Stimulated activated CD4-positive, alpha-beta T cell treated with anti-CD3 and anti-CD28 coated beads, Interleukin-4, amount 100 ng/mL, for 48 hours (primary cell): ENCODE results near the gene CLDN1.

ENCODE experiments used
- DNase-seq, 2 donors: peaks; one replicate each; pipeline ENCODE4 v3.0.0-alpha.2; 2020; ENCODE audit warnings: low read depth in 2 of 2

The CLDN1 gene

DNA sequence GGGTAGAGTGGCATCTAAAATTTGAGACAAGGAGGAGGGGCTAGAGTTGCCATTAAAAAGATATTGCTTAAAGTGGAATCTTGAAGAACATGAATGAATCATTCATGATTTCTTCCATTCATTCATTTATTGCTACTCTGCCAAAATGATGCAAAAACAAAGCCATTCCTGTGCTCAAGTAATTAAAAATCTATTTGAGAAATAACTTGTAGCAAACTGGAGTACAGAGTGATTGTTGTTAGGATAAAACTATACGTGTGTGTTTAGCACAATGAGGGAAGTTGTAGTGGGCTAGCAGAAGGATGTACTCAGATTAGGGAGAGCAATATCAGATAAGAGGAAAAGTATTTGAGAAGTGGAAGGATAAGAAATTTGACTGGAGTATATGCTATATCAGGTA lies 11.7 kb upstream of the CLDN1 start:
- no peak for DNase-seq

DNA sequence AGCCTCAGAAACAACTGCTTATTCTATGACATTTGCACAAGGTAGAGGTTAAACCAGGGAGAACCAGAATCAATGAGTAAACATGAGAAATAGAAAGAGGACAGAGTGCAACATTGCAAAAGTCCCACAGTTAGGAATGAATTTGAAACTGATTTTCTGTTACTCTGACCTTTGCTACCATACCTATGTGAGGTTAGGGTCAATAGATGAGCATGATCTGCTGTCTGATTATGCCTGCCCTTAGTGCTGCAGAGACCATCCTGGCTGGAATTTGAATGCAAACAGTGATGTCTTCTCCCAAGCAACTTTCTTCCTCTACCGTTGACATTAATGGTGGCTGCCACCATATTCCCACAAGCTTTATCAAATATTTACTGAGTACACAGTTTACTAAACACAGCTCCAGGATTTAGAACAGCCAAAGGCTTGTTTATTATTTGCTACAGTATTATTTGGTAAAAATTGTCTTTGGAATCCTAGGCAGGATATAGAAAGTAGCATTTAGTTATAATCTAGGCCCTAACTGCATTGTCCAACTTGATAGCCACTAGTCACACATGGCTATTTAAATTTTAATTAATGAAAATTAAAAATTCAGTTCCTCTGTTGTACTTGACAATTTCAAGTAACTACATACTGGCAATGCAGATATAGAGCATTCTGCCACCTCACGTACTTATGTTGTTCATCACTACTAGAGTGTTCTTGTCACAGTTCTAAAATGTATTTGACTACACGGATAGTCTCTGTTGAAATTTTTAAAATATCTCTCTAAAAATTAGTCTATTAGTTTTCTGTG lies 8.9 kb upstream of the CLDN1 start:
- DNase-seq, result no peak

DNA sequence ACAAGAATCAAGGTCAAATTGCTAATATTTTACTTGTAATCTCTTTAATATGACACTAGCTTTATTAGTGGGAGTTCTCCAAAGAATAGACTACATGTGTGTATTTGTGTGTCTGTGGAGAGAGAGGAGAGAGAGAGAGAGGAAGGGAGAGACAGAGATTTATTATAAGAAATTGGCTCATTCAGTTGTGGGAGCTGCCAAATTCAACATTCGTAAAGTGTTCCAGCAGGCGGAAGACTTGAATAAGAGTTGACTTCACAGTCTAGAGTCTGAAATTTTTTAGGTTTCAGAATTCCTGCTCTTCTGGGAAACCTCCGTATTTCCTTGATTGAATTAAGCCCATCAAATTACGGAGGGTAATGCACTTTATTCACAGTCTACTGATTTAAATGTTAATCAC lies 4.7 kb upstream of the CLDN1 start:
- DNase-seq, result no peak

DNA sequence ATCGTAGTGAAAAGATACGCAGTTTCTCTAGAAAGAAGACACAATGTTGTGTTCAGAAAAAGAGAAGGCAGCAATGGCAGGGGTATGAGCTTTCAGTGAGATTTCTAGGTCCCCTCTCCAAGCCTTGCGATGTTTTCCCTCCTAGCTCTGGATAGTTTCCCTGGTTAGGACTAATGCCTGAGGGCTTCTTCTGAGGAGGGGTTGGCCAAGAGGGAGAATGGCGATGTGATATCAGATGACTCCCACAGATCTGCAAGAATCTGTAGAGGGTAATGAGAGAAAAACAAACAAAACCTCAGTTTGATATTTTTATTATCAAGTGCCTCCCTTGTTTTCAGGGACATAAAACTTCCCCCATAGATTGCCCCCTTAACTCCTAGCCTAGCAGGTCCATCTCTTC lies 4.1 kb upstream of the CLDN1 start:
- DNase-seq, result no peak

DNA sequence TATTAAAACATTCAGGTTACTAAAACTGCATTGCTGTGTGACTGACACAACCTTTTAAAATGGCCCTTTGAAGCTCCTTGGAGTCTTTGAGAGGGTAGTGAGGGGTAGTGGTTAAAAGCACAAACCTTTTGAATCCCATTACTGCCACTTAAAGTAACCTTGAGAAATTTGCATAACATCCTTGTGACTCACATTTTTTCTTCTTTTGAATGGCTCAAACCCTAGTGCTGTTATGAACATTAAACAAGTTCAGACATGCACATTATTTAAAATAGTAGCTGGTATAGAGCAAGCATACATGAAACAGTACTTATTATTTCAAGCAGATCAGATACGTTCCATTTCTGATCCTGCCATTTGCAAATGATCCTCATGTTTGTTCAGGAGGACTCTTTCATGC lies 3.7 kb upstream of the CLDN1 start:
- DNase-seq, result no peak

DNA sequence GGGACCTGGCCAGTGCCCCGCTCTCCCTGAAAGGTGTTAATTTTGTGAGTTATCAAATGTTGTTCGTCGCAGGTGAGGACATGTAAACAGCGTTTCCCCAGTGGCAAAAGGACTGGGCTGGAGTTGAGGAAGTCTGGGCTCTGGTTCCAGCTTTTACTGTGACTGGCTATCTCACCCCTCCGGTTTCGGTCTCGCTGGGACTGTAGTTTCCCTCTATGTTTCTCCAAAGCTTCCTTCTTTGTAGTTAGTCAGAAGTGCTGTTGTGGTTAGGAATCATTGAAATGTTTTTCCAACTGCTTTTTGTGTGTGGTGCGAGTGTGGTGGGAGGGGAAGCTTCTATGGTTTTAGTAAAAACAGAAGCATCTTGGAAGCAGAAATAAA lies 990 bp upstream of the CLDN1 start:
- DNase-seq, result no peak

DNA sequence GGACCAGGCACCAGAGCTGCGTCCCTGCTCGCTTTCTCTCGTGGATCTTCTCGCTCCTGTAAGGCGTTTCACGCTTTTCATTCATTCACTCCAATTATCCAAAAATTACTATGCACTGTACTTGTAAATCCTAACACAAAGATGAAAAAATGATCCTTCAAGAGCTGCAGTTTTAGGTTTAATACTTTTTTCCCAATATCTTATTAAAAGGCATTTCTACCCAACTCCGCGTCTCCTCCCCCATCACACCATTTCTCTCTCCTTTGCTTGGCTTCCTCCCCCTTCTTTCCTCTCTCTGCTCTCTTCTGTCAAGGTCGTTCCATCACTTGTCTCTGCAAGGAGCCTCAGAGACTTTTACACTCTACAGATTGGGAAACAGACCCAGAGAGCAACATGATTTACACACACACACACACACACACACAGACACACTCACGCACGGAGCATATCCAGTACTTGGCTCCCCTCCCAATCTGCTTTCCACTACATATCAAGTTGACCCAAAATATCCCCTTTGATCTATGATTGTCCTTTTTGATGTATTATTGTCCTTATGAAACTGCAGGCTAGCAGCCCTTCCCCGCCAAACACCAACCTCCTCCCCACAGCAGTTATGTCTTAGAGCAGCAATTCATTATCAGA lies 479 bp upstream of the CLDN1 start:
- no peak for DNase-seq

DNA sequence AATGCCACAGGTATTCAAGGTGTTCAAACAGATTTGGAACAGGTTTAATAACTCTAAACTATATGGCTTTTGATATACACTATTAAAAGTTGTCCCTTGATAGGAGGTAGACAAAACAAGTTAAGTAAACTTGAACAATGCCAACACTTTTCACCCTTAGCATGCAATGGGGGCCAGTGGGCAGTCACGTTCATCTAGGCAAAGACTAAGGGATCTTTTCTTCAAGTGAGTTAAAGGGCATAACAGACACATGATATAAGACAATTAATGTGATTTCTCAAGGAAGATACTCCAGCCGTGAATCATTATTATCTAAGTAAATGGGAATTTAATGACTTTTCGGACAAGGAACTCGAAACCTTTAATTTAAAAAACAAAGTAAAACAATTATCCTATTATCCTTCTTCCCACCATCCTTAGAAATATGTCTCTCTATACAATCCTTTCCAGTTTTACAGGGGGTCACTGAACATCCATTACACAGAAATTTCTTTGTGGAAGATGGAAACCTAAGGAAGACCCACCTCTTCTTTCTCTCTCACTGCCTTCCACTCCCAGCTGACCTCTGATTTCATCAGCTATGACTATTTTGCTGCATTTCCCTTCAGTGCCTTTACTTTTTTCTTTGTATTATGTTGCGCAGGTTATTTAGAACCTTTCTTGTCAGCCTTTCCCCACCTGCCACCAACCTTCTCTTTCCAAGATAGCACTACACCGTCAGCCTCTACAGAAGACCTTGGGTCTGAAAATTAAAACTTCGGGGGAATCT lies 1.5 kb downstream of the CLDN1 start:
- DNase-seq, result no peak

DNA sequence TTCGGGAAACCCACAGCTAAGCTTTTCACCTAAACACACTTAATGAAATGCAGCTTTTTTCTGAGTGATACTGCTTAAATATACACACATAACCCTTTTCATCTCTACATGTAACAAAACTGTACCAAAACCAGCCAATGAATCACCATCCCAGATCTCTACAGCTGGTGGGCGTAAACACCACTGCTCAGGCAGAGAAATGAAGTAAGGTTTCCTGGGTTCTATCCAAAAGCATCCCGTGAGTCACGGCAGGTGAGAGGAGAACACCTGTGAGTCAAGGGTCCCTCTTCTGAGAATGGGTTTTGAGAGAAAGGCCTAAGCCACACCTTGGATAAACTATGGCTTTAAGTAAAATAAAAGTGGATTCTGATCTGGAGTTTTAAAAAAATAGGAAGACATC lies 2.6 kb downstream of the CLDN1 start:
- peak; percentile 24 to 42 for DNase-seq

DNA sequence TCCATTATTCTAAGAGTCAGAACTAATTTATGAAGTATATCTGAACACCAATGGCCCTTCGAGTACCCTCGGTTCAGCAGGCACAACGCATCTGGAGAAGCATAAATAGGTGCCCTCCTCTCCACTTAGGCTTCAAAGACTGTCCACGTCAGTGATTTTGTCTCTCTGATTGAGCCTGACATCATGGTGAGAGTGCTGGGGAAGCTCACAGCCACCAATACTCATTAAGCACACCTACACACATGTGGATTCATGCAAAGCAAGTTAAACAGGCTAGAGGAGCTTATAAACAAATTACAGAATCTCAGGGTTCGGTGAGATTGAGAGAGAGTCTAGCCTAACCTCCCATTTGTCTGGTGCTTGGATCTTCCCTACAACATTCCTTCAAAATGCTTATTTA lies 3.6 kb downstream of the CLDN1 start:
- no peak for DNase-seq

DNA sequence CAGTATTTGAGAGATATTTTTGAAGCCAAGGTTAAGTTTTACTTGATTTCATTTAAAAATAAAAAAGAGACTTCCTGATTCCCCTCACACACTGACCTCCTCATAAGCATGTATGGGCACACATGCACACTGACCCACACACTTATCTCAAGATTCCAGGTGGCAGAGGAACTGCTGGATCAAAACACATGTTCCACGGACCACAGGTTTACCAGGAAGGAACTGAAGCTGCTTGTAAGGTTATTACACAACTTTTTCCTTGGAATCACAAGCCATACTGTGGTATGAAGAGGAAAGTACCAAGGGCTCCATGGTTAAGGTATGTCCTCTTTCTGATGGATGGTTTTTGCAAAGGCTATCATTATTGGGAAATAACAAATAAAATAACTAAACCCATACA lies 7.5 kb downstream of the CLDN1 start:
- no peak for DNase-seq

DNA sequence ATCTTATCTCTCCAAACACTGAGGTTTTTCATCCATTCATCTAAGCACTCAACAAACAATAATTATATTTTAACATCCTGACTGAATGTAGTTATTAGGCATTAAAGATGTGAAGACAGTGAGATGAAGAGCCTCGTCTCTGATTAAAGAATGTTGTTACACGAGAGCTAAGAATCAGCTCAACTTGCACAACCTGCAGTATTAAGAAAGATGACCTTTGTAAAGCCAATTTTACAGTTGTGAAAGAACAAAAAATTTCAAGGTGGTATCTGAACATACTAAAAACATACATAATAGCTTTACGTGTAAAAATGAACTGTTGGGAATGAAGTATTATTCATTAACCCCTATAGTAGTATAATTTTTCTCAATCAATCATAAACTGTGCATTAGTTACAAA lies 12.8 kb downstream of the CLDN1 start:
- DNase-seq, result no peak

DNA sequence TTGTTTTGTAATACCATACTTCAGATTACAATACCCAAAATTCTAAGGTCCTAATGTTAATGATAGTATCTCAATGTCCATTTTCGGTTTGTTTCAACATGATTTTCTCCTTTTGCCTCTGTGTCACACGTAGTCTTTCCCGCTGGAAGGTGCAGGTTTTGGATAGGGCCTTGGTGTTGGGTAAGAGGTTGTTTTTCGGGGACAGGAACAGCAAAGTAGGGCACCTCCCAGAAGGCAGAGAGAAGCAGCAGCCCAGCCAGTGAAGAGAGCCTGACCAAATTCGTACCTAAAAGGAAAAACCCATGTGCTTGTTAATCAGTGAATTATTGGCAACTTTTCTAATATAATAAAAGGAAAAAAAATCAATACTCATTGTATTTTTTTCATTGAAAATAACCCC lies 14.1 kb downstream of the CLDN1 start:
- DNase-seq, result no peak

DNA sequence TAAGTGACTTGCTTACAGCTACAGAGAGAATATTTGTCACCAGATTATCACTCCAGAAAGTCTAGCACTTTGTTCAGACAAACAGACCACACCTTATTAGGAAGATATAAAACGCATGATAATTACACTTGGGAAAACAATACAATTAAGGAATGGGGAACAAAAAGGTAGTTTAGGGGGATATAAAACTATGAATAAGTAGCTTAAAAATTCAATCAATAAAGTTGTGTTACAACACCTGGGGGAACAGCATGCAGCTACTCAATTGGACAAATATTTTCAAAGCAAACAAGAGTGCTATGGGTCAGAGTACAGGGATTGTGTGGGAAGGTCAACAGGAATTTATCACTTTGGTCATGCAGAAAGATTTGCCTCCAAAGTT lies 15.1 kb downstream of the CLDN1 start:
- no peak for DNase-seq

DNA sequence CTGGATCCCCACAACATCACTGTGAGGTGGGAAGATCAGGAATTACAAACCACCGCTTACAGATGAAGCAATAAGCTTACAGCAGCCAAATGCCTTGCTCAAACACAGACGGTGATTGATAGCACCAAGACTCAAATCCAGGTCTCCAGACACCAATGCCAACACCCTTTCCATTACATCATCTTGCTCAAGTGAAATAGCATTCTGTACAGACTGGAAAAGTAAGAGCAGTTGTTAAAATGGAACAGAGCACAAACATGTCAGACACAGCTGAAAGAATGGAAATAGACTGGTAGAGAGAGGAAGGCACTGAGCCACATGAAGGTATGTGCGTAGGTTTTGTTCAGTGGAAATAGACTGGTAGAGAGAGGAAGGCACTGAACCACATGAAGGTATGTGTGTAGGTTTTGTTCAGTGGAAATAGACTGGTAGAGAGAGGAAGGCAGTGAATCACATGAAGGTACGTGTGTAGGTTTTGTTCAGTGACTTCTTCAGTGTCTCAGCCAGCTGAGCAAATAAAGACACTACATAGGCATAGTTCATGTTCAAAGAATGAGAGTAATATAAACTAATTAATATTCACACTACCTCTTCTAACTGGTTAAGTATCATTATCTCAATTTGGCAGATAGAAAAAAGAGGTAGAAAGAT lies 15.6 kb downstream of the CLDN1 start:
- DNase-seq, result no peak

DNA sequence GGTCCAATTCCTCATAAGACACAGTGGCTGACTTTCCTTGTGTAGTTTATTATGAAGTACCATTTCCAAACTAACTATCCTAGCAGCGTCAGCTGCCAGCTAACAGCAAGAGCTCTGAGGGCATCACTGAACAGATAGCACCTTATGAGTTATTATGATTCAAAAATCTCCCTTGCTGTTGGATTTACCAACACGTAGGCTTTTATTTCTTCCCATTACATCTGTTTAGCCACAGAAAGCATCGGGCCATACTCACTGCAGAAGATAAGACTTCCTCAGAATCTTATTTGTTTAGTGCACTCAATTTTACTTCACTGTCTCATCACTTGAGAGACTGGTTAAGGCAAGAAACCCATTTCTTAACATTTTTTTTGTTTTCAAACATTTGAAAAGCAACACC lies 16.2 kb downstream of the CLDN1 start:
- DNase-seq, result no peak

DNA sequence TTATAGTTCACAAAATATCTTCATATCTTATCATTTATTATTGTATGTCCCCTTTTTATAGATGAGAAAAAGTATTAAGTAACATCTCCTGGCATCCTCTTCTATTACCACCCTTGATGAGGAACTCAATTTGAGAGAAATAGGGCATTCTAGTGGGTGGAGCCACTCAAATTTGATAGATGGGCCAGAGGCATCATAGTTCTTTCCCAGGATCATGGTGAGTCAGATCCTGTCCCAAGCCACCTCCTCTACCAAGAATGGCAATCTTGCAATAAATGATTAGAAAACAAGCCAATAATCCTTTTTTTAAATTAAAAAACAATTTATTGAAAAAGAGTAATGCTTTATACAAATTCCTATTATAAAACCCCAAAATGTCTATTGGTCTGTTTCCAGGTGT lies 16.8 kb downstream of the CLDN1 start:
- DNase-seq, result no peak

DNA sequence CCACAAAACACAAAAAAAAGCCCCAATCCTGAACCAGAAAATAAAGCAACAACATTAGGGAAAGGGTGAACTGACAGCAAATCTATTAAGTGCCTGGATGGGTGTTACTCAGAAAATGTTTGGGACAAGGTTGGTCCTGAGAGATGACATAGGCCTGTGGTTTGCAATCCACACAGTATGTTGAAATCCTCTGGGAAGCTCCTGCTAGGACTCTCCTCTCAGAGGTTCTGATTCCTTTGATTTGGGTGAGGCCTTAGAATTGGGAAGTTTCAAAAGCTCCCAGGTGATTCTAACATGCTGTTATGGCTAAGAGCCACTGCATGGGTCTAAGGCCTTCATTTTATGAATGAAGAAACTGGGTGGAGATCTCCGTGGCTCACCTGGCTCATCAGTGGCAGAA lies 18.4 kb downstream of the CLDN1 start:
- DNase-seq, result no peak

DNA sequence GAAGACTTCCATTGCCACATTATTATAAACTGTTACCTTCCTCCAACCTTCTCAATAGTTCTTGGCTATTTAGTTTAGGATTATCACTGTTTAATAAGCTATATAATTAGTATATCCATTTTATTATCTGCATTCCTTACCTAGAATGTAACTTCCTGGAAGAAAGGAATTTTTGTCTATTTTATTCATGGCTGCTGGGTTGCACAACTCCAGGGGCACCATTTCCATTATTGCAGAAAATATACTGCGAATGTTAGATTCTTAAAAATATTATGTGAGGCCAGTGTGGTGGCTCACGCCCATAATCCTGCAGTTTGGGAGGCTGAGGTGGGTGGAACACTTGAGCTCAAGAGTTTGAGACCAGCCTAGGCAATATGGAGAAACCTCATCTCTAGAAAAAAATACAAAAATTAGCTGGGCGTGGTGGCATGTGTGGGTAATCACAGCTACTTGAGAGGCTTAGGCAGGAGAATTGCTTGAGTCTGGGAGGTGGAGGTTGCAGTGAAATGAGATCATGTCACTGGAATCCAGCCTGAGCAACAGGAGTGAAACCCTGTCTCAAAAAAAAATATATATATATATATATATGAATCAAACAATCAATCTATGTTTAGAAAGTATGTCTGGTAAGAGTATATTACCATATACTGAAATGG lies 19.9 kb downstream of the CLDN1 start:
- no peak for DNase-seq

DNA sequence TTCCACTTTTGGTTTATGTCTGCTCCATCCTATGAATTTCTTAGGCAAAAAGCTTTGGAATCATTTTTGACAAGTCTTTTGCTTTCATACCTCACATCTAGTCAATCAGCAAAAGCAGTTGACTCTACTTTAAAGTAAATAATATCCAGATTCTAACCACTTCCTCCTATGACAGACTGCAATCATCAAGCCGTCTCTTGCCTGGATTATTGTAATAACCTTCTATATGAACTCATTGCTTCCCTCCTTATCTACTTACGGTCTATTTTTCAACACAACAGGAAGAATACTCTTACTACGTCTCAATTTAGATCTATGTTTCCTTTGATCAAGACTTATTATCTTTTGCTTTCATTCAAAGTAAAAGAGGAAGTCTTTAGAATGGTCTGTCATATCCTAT lies 20.7 kb downstream of the CLDN1 start:
- DNase-seq, result no peak

DNA sequence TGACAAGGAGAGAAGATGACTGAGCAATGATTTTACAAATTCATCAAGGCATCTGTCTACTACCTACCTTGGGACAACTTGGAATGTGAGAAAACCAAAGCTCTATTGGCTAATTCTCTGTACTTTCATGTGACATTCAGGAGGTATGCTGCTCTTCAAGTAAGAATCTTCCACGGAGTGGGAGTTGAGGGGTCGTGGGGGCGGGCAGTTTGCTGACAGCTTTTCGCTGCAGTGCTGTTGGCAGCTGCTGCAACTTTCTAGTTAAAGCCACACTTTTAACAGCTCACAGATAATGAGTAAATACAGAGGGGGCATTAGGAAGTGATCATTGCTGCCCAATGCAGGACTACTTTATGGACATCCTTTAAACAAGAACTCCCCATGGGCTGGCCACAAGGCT lies 22.3 kb downstream of the CLDN1 start:
- no peak for DNase-seq

DNA sequence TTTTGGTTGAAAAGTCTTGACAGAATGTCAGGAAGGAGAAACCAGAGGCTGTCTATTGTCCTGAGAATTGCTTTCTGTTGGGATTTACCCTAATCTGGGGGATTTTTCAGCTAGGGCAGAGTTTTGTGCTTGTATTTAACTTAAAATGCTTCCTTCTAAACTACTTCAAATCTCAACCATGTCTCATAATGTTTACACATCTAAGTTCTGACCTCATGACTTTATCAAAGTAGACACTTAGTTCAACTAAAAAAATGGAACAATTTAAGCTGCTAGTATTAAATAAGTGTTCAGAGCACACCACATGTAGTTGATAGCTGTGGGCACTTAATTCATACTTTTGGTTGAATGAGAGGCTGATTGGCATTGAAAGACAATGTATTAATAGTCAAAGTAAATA lies 28.2 kb downstream of the CLDN1 start:
- DNase-seq, result no peak
